Activated T-helper 1 cell treated with anti-CD3 and anti-CD28 coated beads, Interleukin-12 subunit alpha, Interleukin-12 subunit beta, Interleukin-2, Interleukin-4 antibody, amounts not matched to agents 30 ng/mL and 10 ng/mL and 1 ng/mL, durations not matched to agents 14 hours and 24 hours and 36 hours (primary cell): ENCODE measurements around the gene EEF1AKMT3. TPM values are rescaled to one million over a fixed set of nuclear protein-coding genes. Genes with fewer than 3 reads are reported as not detected.
A peak's percentile ranks its signal among the peaks of the same experiment; 100 is the strongest.

Experiments
- DNase-seq: peaks from one replicate; pipeline ENCODE4 v3.0.0; 2021; ENCODE audit warnings: low spot score
- H3K27ac Mint-ChIP-seq: one replicate; pipeline ENCODE4 v1.8.0; 2021; ENCODE audit warnings: mild to moderate bottlenecking, mixed read lengths
- H3K27me3 Mint-ChIP-seq: one replicate; pipeline ENCODE4 v1.8.0; 2022; ENCODE audit warnings: mild to moderate bottlenecking, moderate library complexity, mixed read lengths; ENCODE audit not compliant: insufficient read depth
- H3K36me3 Mint-ChIP-seq: one replicate; pipeline ENCODE4 v1.8.0; 2021; ENCODE audit warnings: low read depth, mixed read lengths
- H3K4me1 Mint-ChIP-seq: one replicate; pipeline ENCODE4 v1.8.0; 2021; ENCODE audit warnings: low read depth, mixed read lengths
- H3K4me3 Mint-ChIP-seq: one replicate; pipeline ENCODE4 v1.8.0; 2021; ENCODE audit warnings: mild to moderate bottlenecking, moderate library complexity, mixed read lengths
- H3K9me3 Mint-ChIP-seq: one replicate; pipeline ENCODE4 v1.8.0; 2021; ENCODE audit warnings: mixed read lengths
- intact Hi-C: fragments of 100-400 bp; cut with micrococcal nuclease; formaldehyde crosslinking; loops from one replicate; pipeline ENCODE4 v1.15.1; 2024
- total RNA-seq: library from RNA; stranded (reverse); gene quantifications from 2 replicates; pipeline ENCODE4 v1.2.3, GENCODE V29; 2022

EEF1AKMT3 gene
- total RNA-seq, 1 donor from 2014 or later, result 4.5 TPM

DNA sequence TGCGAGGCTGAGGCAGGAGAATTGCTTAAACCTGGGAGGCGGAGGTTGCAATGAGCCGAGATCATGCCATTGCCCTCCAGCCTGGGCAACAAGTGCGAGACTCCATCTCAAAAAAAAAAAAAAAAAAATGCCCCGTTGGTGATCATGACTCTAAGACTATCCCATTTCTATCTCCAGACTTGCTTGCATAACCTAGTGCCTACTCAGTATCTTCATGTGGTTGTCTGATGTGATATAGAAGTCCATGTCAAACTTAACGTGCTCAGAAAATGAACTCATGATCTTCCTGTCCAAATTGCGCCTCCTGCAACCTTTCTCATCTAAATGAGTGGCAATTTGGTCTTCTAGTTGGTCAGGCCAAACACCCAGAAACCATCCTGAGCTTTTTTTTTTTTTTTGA is 5.5 kb downstream of the EEF1AKMT3 start:
- Mint-ChIP-seq H3K27ac (no peak overlapping the region), H3K4me1 (peaks cover 46% of the 10 kb centered on the region), H3K36me3 (peaks cover 7% of the 10 kb centered on the region), H3K27me3 (no peaks in the 10 kb centered on the region), H3K9me3 (no peaks in the 10 kb centered on the region), H3K4me3 (no peak overlapping the region)
- no peak for DNase-seq
- intact Hi-C loops, result no loop called here

GRCh38 chr12:57779736-57780135 is 7.3 kb downstream of the EEF1AKMT3 start:
- Mint-ChIP-seq H3K4me1 (peaks cover 49% of the 10 kb centered on the region), H3K36me3 (peaks cover 12% of the 10 kb centered on the region), H3K4me3 (no peak overlapping the region), H3K9me3 (no peaks in the 10 kb centered on the region), H3K27ac (no peak overlapping the region), H3K27me3 (no peaks in the 10 kb centered on the region)
- DNase-seq, result no peak
- intact Hi-C loops, result no loop called here

- peak overlapping the region; percentile 28 for H3K4me3 Mint-ChIP-seq
- H3K27me3 Mint-ChIP-seq, result no peaks in the 10 kb centered on the region
- intact Hi-C loops, result no loop called here
- H3K4me1 Mint-ChIP-seq, result peaks cover 49% of the 10 kb centered on the region
- DNase-seq, result no peak
- no peaks in the 10 kb centered on the region for H3K9me3 Mint-ChIP-seq
- H3K36me3 Mint-ChIP-seq, result peaks cover 12% of the 10 kb centered on the region
- H3K27ac Mint-ChIP-seq, result no peak overlapping the region
Observed at GRCh38 chr12:57780284-57780897, 8.0 kb downstream of the EEF1AKMT3 start.

GRCh38 chr12:57781244-57781643 is 8.8 kb downstream of the EEF1AKMT3 start:
- Mint-ChIP-seq H3K27me3 (no peaks in the 10 kb centered on the region), H3K27ac (peak overlapping the region; percentile 63), H3K9me3 (no peaks in the 10 kb centered on the region), H3K36me3 (peaks cover 10% of the 10 kb centered on the region), H3K4me3 (no peak overlapping the region), H3K4me1 (peaks cover 44% of the 10 kb centered on the region)
- intact Hi-C loops, result no loop called here
- DNase-seq, result no peak

DNA sequence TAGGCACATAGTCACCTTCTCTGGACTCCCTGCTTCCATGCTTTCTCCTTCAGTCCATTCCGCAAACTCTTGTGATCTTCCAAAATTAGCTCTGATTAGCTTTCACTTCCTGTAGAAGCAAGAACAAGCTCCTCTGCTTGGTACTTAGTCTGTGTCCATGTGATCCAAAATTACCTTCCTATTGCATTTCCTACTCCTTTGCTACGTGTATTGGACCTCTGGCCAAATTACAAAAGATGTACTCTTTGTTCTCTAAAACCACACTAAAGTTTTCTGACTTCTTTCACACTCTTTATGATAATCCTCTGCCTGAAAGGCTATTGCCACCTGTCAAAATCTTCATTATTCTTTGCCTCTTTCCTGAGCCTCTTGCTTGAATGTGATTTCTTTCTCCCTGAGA is 9.4 kb downstream of the EEF1AKMT3 start:
- H3K36me3 Mint-ChIP-seq, result peaks cover 13% of the 10 kb centered on the region
- H3K27me3 Mint-ChIP-seq, result no peaks in the 10 kb centered on the region
- H3K4me3 Mint-ChIP-seq, result no peak overlapping the region
- intact Hi-C loops, result loop anchor here (1.0 to 2.0 kb wide), 5 partner anchors 10 to 124 kb away; partner anchors contain the start of genes CDK4, CTDSP2, EEF1AKMT3 and METTL1
- peaks cover 44% of the 10 kb centered on the region for H3K4me1 Mint-ChIP-seq
- DNase-seq, result no peak
- H3K9me3 Mint-ChIP-seq, result no peaks in the 10 kb centered on the region
- peak overlapping the region; percentile 63 for H3K27ac Mint-ChIP-seq

GRCh38 chr12:57782243-57782607 is 9.8 kb downstream of the EEF1AKMT3 start:
- H3K36me3 Mint-ChIP-seq, result peaks cover 15% of the 10 kb centered on the region
- peak overlapping the region; percentile 98 for H3K27ac Mint-ChIP-seq
- H3K4me1 Mint-ChIP-seq, result peaks cover 44% of the 10 kb centered on the region
- peak overlapping the region; percentile 98 for H3K4me3 Mint-ChIP-seq
- H3K27me3 Mint-ChIP-seq, result no peaks in the 10 kb centered on the region
- DNase-seq, result no peak
- no peaks in the 10 kb centered on the region for H3K9me3 Mint-ChIP-seq
- intact Hi-C loops, result loop anchor here (1.0 to 2.0 kb wide), 5 partner anchors 10 to 123 kb away; partner anchors contain the start of genes CDK4, CTDSP2, EEF1AKMT3 and METTL1

- peaks cover 21% of the 10 kb centered on the region for H3K36me3 Mint-ChIP-seq
- peak within 1 kb of the TSS; percentile 98 for H3K27ac Mint-ChIP-seq
- peaks cover 44% of the 10 kb centered on the region for H3K4me1 Mint-ChIP-seq
- DNase-seq, result peak; percentile 93
- H3K9me3 Mint-ChIP-seq, result no peaks in the 10 kb centered on the region
- H3K4me3 Mint-ChIP-seq, result peak within 1 kb of the TSS; percentile 98
- H3K27me3 Mint-ChIP-seq, result no peaks in the 10 kb centered on the region
- intact Hi-C loops, result loop anchor here (1.0 to 2.0 kb wide), 5 partner anchors 11 to 122 kb away; partner anchors contain the start of genes CDK4, CTDSP2, EEF1AKMT3 and METTL1
Observed at GRCh38 chr12:57782608-57783465, 10.4 kb downstream of the EEF1AKMT3 start, which contains the start of gene TSFM. Gene TSFM (plus strand): TSS chr12:57782787. CDS start chr12:57782802, 15 bp downstream.

- H3K27me3 Mint-ChIP-seq, result no peaks in the 10 kb centered on the region
- intact Hi-C loops, result loop anchor here (2.0 kb wide), 1 partner anchor 63 kb away; the partner anchor contains the start of gene CTDSP2
- H3K9me3 Mint-ChIP-seq, result no peaks in the 10 kb centered on the region
- H3K27ac Mint-ChIP-seq, result peak overlapping the region; percentile 98
- H3K36me3 Mint-ChIP-seq, result peaks cover 21% of the 10 kb centered on the region
- peak overlapping the region; percentile 98 for H3K4me3 Mint-ChIP-seq
- H3K4me1 Mint-ChIP-seq, result peaks cover 44% of the 10 kb centered on the region
- DNase-seq, result no peak
Observed at GRCh38 chr12:57783466-57783801, 11.0 kb downstream of the EEF1AKMT3 start.

DNA sequence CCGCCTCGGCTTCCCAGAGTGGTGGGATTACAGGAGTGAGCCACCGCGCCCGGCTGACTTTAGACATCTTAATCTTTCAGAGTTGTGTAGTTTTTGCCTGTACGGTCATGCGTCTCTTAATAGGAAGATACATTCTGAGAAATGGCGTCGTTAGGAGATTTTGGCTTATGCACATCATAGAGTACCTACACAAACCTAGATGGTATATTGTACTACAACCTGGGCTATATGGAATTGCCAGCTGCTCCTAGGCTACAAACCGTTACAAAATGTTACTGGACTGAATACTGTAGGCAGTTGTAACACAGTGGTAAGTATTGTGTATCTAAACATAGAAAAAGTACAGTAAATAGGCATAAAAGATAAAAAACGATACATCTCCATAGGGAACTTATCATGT is 11.4 kb downstream of the EEF1AKMT3 start:
- Mint-ChIP-seq H3K27me3 (no peaks in the 10 kb centered on the region), H3K9me3 (no peaks in the 10 kb centered on the region), H3K4me1 (peaks cover 44% of the 10 kb centered on the region), H3K4me3 (peak overlapping the region; percentile 82), H3K36me3 (peaks cover 24% of the 10 kb centered on the region), H3K27ac (peak overlapping the region; percentile 61)
- no peak for DNase-seq
- intact Hi-C loops, result loop anchor here (2.0 kb wide), 1 partner anchor 63 kb away; the partner anchor contains the start of gene CTDSP2

- Mint-ChIP-seq H3K9me3 (no peaks in the 10 kb centered on the region), H3K36me3 (peaks cover 37% of the 10 kb centered on the region), H3K27me3 (no peaks in the 10 kb centered on the region), H3K4me1 (peaks cover 9% of the 10 kb centered on the region), H3K27ac (no peak overlapping the region), H3K4me3 (no peak overlapping the region)
- intact Hi-C loops, result no loop called here
- DNase-seq, result no peak
Observed at GRCh38 chr12:57793920-57794319, 21.5 kb downstream of the EEF1AKMT3 start.

GRCh38 chr12:57795354-57795753 is 22.9 kb downstream of the EEF1AKMT3 start:
- Mint-ChIP-seq H3K36me3 (peaks cover 42% of the 10 kb centered on the region), H3K4me3 (no peak overlapping the region), H3K27me3 (no peaks in the 10 kb centered on the region), H3K27ac (no peak overlapping the region), H3K9me3 (no peaks in the 10 kb centered on the region), H3K4me1 (peaks cover 9% of the 10 kb centered on the region)
- intact Hi-C loops, result no loop called here
- DNase-seq, result no peak

- Mint-ChIP-seq H3K4me3 (no peak overlapping the region), H3K4me1 (peaks cover 9% of the 10 kb centered on the region), H3K36me3 (peaks cover 47% of the 10 kb centered on the region), H3K27me3 (no peaks in the 10 kb centered on the region), H3K9me3 (no peaks in the 10 kb centered on the region), H3K27ac (no peak overlapping the region)
- DNase-seq, result no peak
- intact Hi-C loops, result no loop called here
Observed at GRCh38 chr12:57796996-57797395, 24.6 kb downstream of the EEF1AKMT3 start.

- no peak for DNase-seq
- intact Hi-C loops, result no loop called here
- H3K27me3 Mint-ChIP-seq, result no peaks in the 10 kb centered on the region
- H3K4me3 Mint-ChIP-seq, result no peak overlapping the region
- H3K4me1 Mint-ChIP-seq, result peaks cover 9% of the 10 kb centered on the region
- H3K27ac Mint-ChIP-seq, result no peak overlapping the region
- H3K9me3 Mint-ChIP-seq, result no peaks in the 10 kb centered on the region
- H3K36me3 Mint-ChIP-seq, result peaks cover 48% of the 10 kb centered on the region
Observed at GRCh38 chr12:57797933-57798332, 25.5 kb downstream of the EEF1AKMT3 start.
